Activated CD4-positive, alpha-beta T cell treated with anti-CD3 and anti-CD28 coated beads, Interleukin-2, amount 50 U/mL, for 48 hours (primary cell): ENCODE results near the gene XRCC4.
"Not testable (repeated sequence)": the region's sequence is repeated elsewhere in the genome, so short reads cannot be mapped to it uniquely, and the experiment has no call there.

Experiments used
- DNase-seq, 2 experiments: peaks; one replicate each; pipeline ENCODE4 v3.0.0-alpha.2; 2020

XRCC4 gene

GRCh38 chr5:83076742-83077661 lies at the start of gene XRCC4, which contains the start of gene TMEM167A:
Gene XRCC4, plus strand, starts transcription at chr5:83077547. Its CDS starts 27,373 bp downstream, at chr5:83104920.
Gene TMEM167A, minus strand, starts transcription at chr5:83077394. Its CDS starts 71 bp downstream, at chr5:83077323.
- peak; percentile 89 to 93 for DNase-seq

GRCh38 chr5:83029912-83030311 lies 47.4 kb upstream of the XRCC4 start:
- DNase-seq: no peak

- DNase-seq: no peak
Observed at GRCh38 chr5:83031381-83031780, 46.0 kb upstream of the XRCC4 start.

- DNase-seq: no peak
Observed at GRCh38 chr5:83034036-83034435, 43.3 kb upstream of the XRCC4 start.

GRCh38 chr5:83034528-83035207 lies 42.7 kb upstream of the XRCC4 start:
- no peak for DNase-seq

- no peak for DNase-seq
Observed at GRCh38 chr5:83035373-83036100, 41.8 kb upstream of the XRCC4 start.

GRCh38 chr5:83036991-83037575 lies 40.3 kb upstream of the XRCC4 start:
- no peak for DNase-seq

- no peak for DNase-seq
Observed at GRCh38 chr5:83038924-83039323, 38.4 kb upstream of the XRCC4 start.

GRCh38 chr5:83042507-83042906 lies 34.8 kb upstream of the XRCC4 start:
- DNase-seq: no peak

- DNase-seq: no peak
Observed at GRCh38 chr5:83044926-83045325, 32.4 kb upstream of the XRCC4 start.

GRCh38 chr5:83048277-83048676 lies 29.1 kb upstream of the XRCC4 start:
- DNase-seq: no peak

- DNase-seq: no peak
Observed at GRCh38 chr5:83048811-83049210, 28.5 kb upstream of the XRCC4 start.

- no peak for DNase-seq
Observed at GRCh38 chr5:83049370-83049885, 27.9 kb upstream of the XRCC4 start.

GRCh38 chr5:83050723-83051340 lies 26.5 kb upstream of the XRCC4 start:
- DNase-seq: no peak

GRCh38 chr5:83055166-83055565 lies 22.2 kb upstream of the XRCC4 start:
- no peak for DNase-seq

GRCh38 chr5:83058726-83059125 lies 18.6 kb upstream of the XRCC4 start:
- no peak for DNase-seq

GRCh38 chr5:83059341-83059740 lies 18.0 kb upstream of the XRCC4 start:
- no peak for DNase-seq

GRCh38 chr5:83066548-83067110 lies 10.7 kb upstream of the XRCC4 start:
- DNase-seq: no peak

GRCh38 chr5:83067377-83067776 lies 10.0 kb upstream of the XRCC4 start:
- DNase-seq: not testable (repeated sequence)

- no peak for DNase-seq
Observed at GRCh38 chr5:83069096-83069799, 8.1 kb upstream of the XRCC4 start.
